CD4-positive, alpha-beta T cell treated with Interferon alpha-2 for 1 hour (primary cell): ENCODE results near the gene GTF3C4.

Source experiments
- DNase-seq, 2 donors: peaks; one replicate each; pipeline ENCODE4 v3.0.0-alpha.2; 2020 to 2022

GTF3C4 gene

DNA sequence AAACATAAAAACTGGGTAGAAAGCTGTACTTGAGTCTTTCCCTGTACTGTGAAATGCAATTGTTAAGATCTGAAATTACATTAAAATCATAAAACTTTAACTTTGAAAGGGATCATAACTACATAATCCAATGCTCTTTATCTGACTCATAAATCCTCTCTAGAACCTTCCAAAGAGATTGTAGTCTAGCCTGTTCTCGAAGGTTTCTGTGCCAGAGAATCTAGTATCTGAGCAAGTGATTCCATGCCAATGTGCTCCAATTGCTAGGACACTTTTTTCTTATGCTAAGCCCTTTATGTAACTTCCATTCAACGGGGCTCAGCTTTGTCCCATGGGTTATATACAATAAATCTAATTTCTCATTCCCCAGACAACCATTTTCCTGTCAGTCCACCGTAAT lies 21.6 kb upstream of the GTF3C4 start:
- DNase-seq = no peak

DNA sequence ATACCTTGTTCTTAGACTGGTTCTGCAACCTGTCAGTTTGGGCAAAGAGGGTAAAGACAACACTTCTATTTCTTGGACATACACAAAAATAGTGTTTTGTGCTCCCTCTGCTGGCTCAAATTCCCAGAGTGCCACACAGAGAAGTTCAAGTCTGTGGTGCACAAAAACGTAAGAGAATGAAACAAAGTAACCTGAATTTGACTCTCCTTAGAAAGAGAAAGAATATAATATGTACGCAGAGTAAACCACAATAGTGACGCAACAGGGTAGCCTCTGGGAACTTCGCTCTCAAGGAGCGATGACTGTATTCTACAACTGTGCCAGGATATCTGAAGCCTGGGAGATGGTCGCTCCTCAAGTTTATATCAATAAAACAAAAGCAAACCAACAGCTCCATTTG lies 19.0 kb upstream of the GTF3C4 start:
- peak in 1 of 2 donors; percentile 12 for DNase-seq

DNA sequence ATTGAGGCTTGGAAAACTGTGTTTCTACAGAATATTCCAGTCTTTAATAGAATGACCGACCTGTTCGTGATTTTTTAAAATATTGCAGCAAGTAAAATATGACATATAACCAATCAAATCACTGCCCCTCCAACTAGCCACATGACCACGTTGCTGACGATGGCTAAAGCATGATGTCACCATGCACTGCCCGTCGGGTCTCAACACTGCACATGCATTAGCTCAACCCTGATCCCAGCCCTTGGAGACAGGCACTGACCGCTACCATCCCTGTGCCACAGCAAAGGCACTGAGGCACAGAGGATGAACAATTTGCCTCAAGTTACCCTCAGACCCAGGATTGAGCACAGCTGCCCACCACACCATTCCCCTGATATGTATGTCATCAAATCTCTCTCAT lies 14.0 kb upstream of the GTF3C4 start:
- DNase-seq = no peak

DNA sequence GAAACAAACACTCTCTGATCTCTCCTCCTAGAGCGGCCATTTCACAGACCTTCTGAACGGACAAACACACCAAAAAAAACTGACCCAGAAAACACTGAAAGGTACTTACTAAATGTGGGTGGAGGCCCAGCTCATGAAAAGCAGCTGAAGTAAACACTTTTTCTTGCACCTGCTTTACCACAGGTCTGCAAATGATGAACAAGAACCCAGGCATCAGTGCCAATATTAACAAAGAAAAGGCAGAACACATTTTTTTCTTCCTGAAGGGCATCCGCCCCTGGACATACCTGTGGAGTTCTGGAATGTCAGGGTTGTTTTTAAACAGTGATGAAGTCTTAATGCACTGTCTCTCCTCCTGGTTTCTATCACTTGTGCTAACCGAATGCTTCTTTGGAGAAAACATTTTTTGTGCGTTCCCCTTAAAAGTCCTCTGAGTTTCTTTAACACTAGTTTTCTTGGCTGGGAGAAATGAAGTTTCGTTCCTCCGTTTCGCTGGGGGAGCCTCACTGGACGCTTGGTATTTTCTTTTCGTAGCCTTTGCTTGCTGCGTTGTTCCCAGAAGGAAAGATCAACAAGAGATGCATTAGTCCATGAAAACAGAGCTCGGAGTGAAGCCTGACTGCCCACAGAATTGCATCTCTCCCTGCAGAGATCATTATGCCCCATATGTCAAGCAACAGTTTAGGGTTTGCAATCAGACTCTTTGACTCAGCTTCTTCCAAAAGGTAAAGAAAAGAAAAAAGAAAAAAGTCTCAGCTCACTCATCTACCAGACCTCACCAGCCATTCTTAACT lies 7.9 kb upstream of the GTF3C4 start:
- DNase-seq = no peak

DNA sequence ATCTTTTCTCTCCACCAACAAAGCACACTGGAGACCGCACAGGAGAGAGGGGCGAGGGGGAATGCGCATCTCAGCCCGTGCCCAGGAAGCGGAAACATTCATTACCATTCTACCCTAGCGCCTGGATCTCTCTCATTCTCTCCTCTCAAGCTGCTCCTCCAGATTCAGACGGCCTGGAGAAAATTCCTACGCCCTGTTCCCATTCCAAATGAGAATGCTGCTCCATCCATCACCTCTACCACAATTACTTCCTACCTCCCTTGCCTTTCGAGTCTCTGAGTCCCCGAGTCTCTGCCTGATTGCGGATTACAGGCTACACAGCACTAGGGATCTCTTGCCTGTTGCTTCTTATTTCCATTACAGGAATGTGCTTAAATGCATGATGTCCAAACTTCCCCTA lies 7.1 kb upstream of the GTF3C4 start:
- no peak for DNase-seq

DNA sequence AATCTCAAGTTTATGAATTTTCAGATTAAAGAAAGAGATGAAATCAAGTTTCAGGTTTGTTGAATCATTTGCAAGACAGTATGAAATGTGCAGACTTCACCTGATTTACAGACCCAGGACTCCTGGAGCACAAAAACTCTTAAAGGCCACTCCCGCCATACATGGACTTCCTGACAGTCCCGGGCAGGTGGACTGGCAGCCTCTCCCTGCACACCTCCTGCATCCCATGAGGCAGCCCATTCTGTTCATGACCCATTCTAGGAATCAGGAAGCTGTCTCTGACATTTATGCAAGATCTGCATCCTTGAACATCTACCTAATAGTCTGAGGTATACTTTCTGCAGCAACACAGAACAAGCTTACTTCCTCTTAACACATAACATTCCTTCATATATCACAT lies 6.4 kb upstream of the GTF3C4 start:
- DNase-seq = no peak

DNA sequence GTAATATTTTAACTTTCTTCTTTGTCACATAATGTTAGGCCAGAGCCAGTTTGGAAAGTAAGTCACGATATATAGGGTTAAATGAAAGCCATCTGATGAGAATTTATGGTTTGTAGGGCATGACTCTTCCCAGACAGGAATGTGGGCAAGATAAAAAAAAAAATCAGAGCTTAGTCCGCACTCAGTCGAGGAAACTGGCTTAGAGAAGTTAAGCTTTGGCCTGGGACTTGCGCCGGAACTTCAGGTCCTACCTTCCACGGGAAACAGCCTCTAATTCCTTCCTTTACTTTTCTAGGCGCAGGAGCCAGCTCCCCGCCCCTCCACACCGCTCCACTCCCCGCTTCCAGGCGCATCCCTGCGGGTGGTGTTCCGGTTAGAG lies 956 bp upstream of the GTF3C4 start:
- no peak for DNase-seq

DNA sequence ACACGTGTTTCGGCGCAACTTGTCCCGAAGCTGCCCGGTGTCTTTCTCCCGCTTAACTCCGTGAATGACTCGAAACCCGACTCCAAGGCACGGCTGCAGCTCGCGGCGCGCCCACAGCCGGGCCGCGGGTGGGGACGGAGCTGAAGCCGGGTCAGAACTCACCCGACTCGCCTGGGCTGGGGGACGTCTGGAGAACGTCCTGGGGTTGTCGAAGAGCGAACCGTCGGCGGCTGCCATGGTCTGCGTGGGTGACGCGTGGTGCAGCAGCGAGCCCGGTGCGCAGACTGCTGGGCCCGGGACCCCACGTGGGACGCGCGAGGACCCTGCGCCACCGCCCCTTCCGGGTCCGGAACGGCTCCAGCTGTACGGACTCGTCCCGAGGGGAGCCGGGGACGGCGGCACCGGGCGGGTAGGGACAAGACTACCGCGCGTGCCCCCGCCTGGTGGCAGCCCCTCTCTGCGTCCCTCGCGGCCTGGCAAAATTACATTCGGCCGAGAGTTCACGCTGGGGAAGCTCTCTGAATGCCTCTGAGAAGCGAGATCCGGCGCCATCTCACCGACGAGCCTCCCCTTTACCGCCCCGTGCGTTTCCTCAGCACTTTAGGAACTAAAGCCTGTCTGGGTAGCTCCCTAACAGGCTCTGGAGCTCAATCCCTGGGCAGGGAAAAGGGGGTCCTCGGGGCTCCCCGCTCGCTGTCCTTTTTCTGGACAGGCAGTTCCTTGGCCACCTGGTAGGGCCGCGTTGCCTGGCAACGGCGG lies 387 bp upstream of the GTF3C4 start, which contains the start of gene DDX31:
TSS of gene DDX31 (minus strand) at position 286 of the 759 bp plus-strand sequence. CDS start at position 237, 49 bp downstream.
- peak; percentile 86 to 90 for DNase-seq

DNA sequence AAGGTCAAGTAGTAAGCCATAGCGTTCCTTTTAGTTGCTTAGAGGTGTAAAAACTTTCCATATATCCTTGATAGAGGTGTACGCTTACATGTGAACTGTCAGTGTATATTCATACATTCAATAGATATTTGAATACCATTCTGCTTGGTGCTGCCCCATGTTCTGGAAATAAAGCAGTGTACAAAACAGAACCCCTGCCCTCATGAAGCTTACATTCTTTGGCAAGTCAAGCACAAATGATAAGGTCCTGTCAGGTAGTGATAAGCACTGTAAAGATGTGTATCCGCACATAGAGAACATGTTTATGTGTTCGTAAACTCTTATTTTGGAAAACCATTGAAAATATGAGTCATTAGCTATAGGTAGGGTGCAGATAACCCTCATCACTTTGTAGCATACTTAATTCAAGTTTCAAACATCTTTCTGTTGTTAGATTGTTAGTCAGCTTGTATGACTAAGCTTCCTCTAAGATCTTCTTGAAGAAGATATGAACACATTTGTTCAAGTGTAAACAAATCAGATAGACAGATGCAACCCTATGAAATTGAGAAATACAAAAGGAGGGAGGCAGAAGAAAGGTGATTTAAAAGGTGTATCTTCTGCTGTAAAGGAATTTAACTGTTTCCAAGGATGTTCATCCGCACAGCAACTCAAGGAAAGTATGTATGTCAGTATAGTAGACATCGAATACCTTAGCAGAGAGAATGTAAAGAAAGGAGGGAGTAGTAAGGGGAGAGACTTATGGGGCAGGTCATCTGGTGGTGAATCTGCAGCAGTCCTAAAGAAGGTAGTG lies 1.6 kb downstream of the GTF3C4 start:
- no peak for DNase-seq

DNA sequence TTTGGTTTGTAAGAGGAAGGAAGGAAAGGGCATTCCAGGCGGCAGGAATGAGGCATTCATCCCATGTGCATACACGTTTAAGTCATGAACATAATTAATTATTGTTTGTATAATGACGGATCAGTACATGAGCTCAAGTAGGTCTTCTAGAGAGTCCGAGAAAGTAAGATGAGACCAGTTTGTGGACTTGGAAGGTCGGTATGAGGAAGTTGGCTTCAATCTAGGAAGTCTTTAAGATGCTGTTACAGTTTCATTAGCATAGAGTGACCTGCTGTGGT lies 2.1 kb downstream of the GTF3C4 start:
- DNase-seq = no peak

DNA sequence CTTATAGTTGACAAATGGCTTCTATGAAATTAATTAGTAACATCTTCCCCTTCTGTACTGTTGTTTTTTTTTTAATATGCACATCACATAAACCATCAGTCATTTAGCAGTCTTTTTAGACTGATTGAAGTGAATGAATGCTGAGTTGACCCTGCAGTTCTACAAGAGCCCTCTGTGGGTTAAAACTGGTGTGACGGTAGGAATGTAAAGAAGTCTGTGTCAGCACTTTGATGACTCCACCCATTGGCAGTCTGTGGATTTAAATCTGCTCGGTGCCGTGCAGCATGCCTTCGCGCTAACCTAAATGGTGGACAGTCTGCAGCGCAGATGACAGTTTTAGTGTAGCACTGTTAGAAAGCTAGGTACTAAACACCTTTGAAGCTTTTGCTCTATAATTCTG lies 3.1 kb downstream of the GTF3C4 start:
- DNase-seq = no peak

DNA sequence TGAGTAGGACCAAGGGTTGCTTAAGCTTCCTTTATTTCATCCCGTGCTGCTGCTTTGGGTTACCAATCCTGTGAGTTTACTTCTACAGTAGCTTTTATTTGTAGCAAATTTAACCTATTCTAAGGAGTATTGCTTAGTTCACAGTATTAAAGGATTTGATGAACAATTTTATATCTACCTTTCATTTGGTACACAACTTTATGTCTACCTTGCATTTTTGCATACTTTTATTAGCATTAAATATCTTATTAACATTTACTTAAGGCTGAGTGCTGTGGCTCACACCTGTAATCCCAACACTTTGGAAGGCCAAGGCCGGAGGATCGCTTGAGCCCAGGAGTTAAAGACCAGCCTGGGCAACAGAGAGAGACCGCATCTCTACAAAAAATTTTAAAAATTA lies 4.2 kb downstream of the GTF3C4 start:
- DNase-seq = no peak

DNA sequence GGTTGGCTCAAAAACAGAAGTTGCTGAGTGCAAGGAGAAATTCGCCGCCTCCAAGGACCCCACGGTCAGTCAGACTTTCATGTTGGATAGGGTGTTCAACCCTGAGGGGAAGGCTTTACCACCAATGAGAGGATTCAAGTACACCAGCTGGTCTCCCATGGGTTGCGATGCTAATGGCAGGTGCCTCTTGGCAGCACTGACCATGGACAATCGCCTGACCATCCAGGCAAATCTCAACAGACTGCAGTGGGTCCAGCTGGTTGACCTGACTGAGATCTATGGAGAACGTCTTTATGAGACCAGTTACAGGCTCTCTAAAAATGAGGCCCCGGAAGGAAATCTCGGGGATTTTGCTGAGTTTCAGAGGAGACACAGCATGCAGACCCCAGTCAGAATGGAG lies 7.7 kb downstream of the GTF3C4 start:
- DNase-seq = no peak

DNA sequence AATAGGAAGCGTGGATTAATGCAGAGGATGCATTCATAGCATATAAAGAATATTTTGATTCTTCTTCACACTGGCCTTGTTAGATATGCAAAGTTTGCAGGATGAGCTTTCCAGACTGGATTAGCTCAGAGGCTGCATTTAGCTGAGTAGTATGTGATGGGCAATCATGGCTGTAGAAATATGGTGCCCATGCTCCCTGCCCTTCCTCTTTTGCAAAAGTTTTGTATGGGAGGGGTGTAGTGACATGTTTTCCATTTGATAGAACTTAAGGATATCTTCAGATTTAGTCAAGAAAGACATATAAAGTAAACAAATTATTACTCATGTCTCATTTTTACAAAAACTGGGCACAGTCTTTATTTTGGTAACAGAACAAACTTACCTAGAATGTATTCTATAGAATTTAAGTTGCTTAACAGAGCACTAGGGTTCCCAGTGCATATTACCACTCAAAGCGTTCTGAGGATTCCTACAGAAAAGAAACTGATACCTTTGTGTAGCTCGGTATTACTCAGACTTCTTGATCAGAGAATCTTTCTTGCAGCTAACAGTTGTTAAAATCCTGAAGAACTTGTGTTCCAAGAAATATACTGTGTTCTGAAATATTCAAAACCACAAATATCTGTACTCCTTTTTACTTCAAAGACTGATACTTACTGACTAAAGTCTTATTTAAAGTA lies 9.8 kb downstream of the GTF3C4 start:
- DNase-seq = no peak

DNA sequence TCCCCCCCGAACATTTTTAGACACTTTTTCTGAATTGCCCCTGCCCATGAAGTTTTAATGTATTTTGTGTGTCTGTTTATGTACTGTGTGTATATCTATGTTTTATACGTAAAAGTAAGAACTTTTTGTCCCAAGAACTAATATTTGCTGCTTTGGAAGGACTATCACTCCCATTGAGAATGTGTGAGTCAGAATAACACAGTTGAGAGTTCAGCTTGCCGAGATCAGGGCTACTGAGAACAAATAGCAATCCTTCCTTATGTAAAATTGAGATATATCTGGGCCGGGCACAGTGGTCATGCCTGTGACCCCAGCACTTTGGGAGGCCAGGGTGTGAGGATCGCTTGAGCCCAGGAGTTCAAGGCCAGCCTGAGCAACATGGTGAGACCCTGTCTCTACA lies 11.3 kb downstream of the GTF3C4 start:
- no peak for DNase-seq

DNA sequence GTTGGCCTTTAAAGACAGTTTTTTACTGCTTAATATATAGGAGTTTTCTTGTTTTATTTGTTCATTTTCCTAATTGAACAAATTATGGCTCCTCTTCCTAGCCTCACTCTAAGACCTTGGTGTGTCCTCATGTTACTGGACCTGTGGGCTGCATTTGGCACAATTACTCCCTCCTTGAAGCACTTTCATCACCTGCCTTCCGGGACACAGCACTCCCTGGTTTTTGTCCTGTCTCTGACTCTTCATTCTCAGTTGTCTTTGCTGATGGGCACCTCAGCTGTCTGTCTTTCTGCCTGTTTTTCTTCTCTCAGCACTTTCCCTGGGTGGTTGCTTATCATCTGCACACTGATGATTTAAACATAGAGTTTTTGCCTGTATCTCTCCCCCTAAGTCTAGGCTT lies 13.6 kb downstream of the GTF3C4 start:
- DNase-seq = no peak

DNA sequence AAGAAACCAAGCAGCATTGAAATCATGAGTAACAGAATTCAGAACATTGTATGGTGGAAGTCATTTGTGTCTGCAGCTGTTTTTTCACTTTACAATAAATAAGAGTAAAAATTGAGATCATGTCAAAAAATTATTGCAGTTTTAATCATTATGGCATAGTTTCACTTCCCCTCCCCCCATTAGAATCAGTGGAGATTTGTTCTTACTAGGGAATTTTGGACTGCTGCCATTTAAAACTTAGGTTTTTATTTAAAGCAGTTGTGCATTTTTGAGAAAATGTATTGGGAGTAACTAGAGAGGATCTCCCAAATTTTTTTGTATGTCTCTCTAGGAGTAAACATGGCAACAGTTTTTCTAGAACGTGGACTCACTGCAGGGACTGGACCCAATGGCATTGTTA lies 20.4 kb downstream of the GTF3C4 start:
- DNase-seq = no peak

DNA sequence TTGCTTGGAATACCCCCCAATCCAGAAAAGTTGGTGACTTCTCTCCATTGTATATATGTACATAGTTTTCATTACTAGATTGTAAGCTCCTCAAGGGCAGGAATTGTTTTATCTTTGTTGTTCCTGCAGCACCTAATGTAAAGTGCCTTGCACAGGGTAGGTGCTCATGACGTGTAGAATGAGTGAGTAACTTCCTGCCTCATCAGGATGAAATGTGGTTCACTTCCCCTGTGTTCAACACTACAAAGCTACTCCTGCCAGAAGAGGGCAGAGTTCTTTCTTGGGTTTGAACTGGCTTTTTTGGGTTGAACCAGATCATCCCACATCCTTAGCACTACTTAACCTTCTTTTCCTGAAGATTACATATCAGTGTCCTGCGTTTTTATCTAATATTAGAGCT lies 23.9 kb downstream of the GTF3C4 start:
- peak; percentile 2 to 35 for DNase-seq

DNA sequence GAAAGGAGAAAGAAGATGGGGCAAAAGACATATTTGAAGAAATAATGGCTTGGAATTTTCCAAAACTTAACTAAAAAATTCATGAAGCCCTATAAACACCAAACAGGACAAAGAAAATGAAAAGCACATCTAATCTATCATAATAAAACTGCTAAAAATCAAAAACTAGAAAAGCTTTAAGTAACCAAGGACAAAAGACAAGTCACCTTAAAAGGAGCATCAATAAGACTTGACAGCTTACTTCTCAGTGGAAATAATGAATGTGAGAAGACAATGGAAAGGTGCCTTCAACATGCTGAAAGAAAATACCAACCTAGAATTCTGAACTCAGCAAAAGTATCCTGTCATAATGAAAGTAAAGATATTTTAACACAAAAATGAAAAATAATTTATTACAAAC lies 27.0 kb downstream of the GTF3C4 start:
- DNase-seq = no peak

DNA sequence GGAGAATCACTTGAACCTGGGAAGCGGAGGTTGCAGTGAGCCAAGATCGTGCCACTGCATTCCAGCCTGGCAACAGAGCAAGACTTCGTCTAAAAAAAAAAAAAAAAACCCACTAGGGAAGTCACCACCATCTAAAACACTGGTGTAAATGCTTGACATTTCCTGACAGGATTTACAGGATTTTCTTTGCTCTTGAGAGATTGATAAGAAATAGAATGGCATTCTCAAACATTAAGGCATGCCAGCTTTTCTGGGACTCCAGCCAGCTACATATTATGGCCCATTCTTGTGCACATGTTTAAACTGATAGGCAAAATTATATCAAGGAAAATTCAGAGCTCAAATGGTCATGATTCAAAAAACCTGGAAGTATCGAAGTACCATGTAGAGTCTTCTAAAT lies 28.7 kb downstream of the GTF3C4 start:
- DNase-seq = no peak

DNA sequence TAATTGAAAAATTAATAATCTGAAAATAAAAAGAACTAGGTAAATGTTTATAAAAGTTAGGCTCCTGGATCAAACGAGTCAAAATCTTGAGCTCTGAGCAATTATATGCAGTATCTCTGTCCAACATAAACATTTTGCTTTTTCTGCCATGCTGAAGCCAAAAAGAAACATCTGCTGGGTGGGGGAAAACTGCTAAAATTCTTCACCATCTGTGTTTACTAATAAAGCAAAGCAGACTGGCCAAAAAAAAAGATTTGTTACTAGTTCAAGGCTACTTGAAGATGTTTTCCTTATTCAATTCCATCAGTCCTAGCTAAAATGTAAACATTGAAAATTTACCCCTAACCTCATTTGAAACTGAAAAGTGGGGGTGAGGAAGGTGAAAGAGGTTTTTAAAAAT lies 29.7 kb downstream of the GTF3C4 start:
- no peak for DNase-seq

DNA sequence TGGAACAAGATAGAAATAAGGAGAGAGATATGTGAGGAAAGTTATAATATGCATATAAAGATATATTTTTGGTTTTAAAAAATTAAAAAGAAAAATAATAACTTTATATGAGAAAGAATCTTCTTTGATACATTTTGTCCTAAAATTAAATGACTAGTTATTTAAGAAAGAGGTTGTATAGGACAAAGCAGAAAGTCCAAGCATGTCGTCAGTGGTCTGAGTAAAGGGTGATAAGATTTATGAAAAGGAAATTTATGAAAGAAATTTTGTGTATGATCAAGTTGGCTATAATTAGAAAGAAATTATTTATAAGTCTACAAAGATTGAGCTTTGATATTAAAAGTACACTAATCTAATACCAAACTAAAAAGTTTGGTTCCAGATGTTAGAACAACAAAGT lies 32.0 kb downstream of the GTF3C4 start:
- no peak for DNase-seq

DNA sequence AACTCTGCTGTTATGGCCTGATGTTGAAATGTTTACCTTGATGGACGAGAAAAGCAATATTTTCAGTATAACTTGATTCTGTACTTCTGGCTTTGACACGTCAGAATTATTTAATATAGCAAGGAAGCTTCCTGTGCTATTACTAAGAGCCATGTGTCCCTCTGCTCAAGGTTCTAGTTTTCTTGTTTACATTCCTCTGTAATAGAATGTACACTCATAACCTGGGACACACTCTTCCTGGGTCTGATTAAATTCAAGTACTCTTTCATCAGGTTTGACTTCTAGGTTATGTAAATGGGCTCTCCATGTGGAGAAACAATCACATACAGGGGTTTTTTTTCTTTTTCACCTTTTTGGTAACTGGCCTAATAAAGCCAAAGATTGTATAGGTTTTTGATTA lies 33.1 kb downstream of the GTF3C4 start:
- no peak for DNase-seq
